GM23338 (cell line): ENCODE results near the gene SLC18B1. TPM values are rescaled to one million over a fixed set of nuclear protein-coding genes. Genes with fewer than 3 reads are reported as not detected.

Source experiments
- ATAC-seq: fragments of 200-7000 bp; cut with Tn5 transposase; 3 replicates; pipeline ENCODE4 v1.9.1; 2020
- DNase-seq: peaks from one replicate; pipeline ENCODE4 v3.0.0-alpha.2; 2015; ENCODE audit warnings: low spot score
- H2AFZ ChIP-seq: fragments of 200-600 bp; sonication (generic); 2 replicates; pipeline ENCODE4 v1.8.0; 2016; ENCODE audit warnings: antibody characterized with exemption, mild to moderate bottlenecking, moderate library complexity
- H3F3A ChIP-seq: fragments of 200-600 bp; sonication (generic); replicated peaks from 2 replicates; pipeline ENCODE4 v1.8.0; 2017; ENCODE audit warnings: antibody characterized with exemption, mixed run types, low read depth
- H3K27ac ChIP-seq: fragments of 200-600 bp; sonication (generic); 2 replicates; pipeline ENCODE4 v1.6.1; 2016; ENCODE audit warnings: low read depth
- H3K27me3 ChIP-seq: fragments of 200-600 bp; sonication (generic); 2 replicates; pipeline ENCODE4 v1.8.0; 2016; ENCODE audit warnings: mild to moderate bottlenecking, mixed run types, moderate library complexity; ENCODE audit not compliant: insufficient read depth
- H3K36me3 ChIP-seq: fragments of 200-600 bp; sonication (generic); 2 replicates; pipeline ENCODE4 v1.8.0; 2016; ENCODE audit warnings: mild to moderate bottlenecking; ENCODE audit not compliant: insufficient read depth
- H3K4me1 ChIP-seq: fragments of 200-600 bp; sonication (generic); 2 replicates; pipeline ENCODE4 v1.8.0; 2016; ENCODE audit warnings: mild to moderate bottlenecking, moderate library complexity; ENCODE audit not compliant: insufficient read depth
- H3K4me2 ChIP-seq: fragments of 200-600 bp; sonication (generic); 2 replicates; pipeline ENCODE4 v1.7.1; 2017; ENCODE audit warnings: mixed run types
- H3K4me3 ChIP-seq: fragments of 200-600 bp; sonication (generic); 2 replicates; pipeline ENCODE4 v1.6.1; 2016; ENCODE audit warnings: mixed run types
- H3K79me2 ChIP-seq: fragments of 200-600 bp; sonication (generic); replicated peaks from 2 replicates; pipeline ENCODE4 v1.8.0; 2017; ENCODE audit warnings: mild to moderate bottlenecking; ENCODE audit not compliant: insufficient read depth
- H3K9me2 ChIP-seq: fragments of 200-600 bp; sonication (generic); 2 replicates; pipeline ENCODE4 v1.8.0; 2017; ENCODE audit not compliant: insufficient read depth
- H4K20me1 ChIP-seq: fragments of 200-600 bp; sonication (generic); replicated peaks from 2 replicates; pipeline ENCODE4 v1.8.0; 2017; ENCODE audit warnings: mild to moderate bottlenecking; ENCODE audit not compliant: insufficient read depth
- H3K27ac Mint-ChIP-seq: 2 replicates; pipeline ENCODE4 v1.8.0; 2020; ENCODE audit warnings: inconsistent platforms, mild to moderate bottlenecking, moderate library complexity, mixed read lengths
- H3K27me3 Mint-ChIP-seq: 3 replicates; pipeline ENCODE4 v1.8.0; 2022; ENCODE audit warnings: low read depth, mild to moderate bottlenecking, moderate library complexity, mixed read lengths, inconsistent platforms; ENCODE audit not compliant: insufficient read depth, poor library complexity
- H3K36me3 Mint-ChIP-seq: 3 replicates; pipeline ENCODE4 v1.8.0; 2021; ENCODE audit warnings: low read depth, mild to moderate bottlenecking, inconsistent platforms, moderate library complexity, mixed read lengths
- H3K4me1 Mint-ChIP-seq: 3 replicates; pipeline ENCODE4 v1.8.0; 2020; ENCODE audit warnings: mild to moderate bottlenecking, inconsistent platforms, mixed read lengths
- H3K4me3 Mint-ChIP-seq: 3 replicates; pipeline ENCODE4 v1.8.0; 2021; ENCODE audit warnings: moderate library complexity, mild to moderate bottlenecking, inconsistent platforms, mixed read lengths
- H3K9me3 Mint-ChIP-seq: 3 replicates; pipeline ENCODE4 v1.8.0; 2020; ENCODE audit warnings: moderate library complexity, mild to moderate bottlenecking, inconsistent platforms, mixed read lengths
- CREB1 ChIP-seq: fragments of 250-450 bp; sonication (Bioruptor Pico); IDR thresholded peaks from 2 replicates; pipeline ENCODE4 v1.5.0; 2020; ENCODE audit warnings: low read depth, mild to moderate bottlenecking, moderate library complexity
- EZH2 ChIP-seq: fragments of 200-600 bp; sonication (generic); IDR thresholded peaks from one replicate; pipeline ENCODE4 v1.8.0; 2017; ENCODE audit warnings: antibody characterized with exemption, mild to moderate bottlenecking, low read depth; ENCODE audit not compliant: unreplicated experiment
- EZH2phosphoT487 ChIP-seq: fragments of 200-600 bp; sonication (generic); IDR thresholded peaks from one replicate; pipeline ENCODE4 v1.8.1; 2018; ENCODE audit warnings: antibody characterized with exemption; ENCODE audit not compliant: unreplicated experiment
- JUNB ChIP-seq: IDR thresholded peaks from one replicate; pipeline ENCODE4 v1.6.1; 2016; ENCODE audit warnings: antibody characterized with exemption; ENCODE audit not compliant: unreplicated experiment
- NANOG ChIP-seq: IDR thresholded peaks from 2 replicates; pipeline ENCODE4 v1.6.1; 2016; ENCODE audit warnings: antibody characterized with exemption, borderline replicate concordance
- POLR2AphosphoS5 ChIP-seq: IDR thresholded peaks from 2 replicates; pipeline ENCODE4 v1.6.1; 2016; ENCODE audit warnings: antibody characterized with exemption, low read depth
- STAT1 ChIP-seq: IDR thresholded peaks from one replicate; pipeline ENCODE4 v1.6.1; 2016; ENCODE audit warnings: antibody characterized with exemption; ENCODE audit not compliant: unreplicated experiment
- ZNF114 ChIP-seq: fragments of 250-450 bp; sonication (Bioruptor Pico); IDR thresholded peaks from 2 replicates; pipeline ENCODE4 v1.5.0; 2020; ENCODE audit warnings: mild to moderate bottlenecking, moderate library complexity
- ZNF331 ChIP-seq: fragments of 250-450 bp; sonication (Bioruptor Pico); IDR thresholded peaks from 2 replicates; pipeline ENCODE4 v1.5.0; 2020; ENCODE audit warnings: low read depth, mild to moderate bottlenecking, moderate library complexity
- polyA plus RNA-seq: library from polyadenylated mRNA; unstranded; fragments of >200 nt; fragmentation: Nextera tagmentation; extraction: Ambion mirVana; gene quantifications from 2 replicates; pipeline ENCODE4 v1.2.1, GENCODE V29; 2016
- total RNA-seq: library from RNA; depleted of rRNA; stranded (reverse); fragments of >200 nt; shearing (Covaris generic); gene quantifications from 2 replicates; pipeline ENCODE4 v1.2.3, GENCODE V29; 2014
- TF ChIP-seq, protein P1 (sequence below), 2 experiments: fragments of 200-600 bp in 1 of 2; sonication (generic) in 1 of 2; conservative IDR thresholded peaks; 2 replicates each; pipeline versions ENCODE4 v1.5.1 to v1.6.1; 2016 to 2017; ENCODE audit warnings: antibody characterized with exemption in 2 of 2, low read depth in 2 of 2, mild to moderate bottlenecking in 2 of 2, moderate library complexity in 1 of 2
- TF ChIP-seq, protein P2 (sequence below): IDR thresholded peaks from one replicate; pipeline ENCODE4 v1.6.1; 2018; ENCODE audit warnings: antibody characterized with exemption; ENCODE audit not compliant: unreplicated experiment
- TF ChIP-seq, protein P3 (sequence below): fragments of 250-450 bp; sonication (Bioruptor Pico); IDR thresholded peaks from 2 replicates; pipeline ENCODE4 v1.5.0; 2020; ENCODE audit warnings: mild to moderate bottlenecking, moderate library complexity
- TF ChIP-seq, protein P4 (sequence below): IDR thresholded peaks from 2 replicates; pipeline ENCODE4 v1.6.1; 2016; ENCODE audit warnings: antibody characterized with exemption

The SLC18B1 gene
- total and polyA plus RNA-seq, 2 experiments from 2014 or later = 26.4 to 37.4 TPM

DNA sequence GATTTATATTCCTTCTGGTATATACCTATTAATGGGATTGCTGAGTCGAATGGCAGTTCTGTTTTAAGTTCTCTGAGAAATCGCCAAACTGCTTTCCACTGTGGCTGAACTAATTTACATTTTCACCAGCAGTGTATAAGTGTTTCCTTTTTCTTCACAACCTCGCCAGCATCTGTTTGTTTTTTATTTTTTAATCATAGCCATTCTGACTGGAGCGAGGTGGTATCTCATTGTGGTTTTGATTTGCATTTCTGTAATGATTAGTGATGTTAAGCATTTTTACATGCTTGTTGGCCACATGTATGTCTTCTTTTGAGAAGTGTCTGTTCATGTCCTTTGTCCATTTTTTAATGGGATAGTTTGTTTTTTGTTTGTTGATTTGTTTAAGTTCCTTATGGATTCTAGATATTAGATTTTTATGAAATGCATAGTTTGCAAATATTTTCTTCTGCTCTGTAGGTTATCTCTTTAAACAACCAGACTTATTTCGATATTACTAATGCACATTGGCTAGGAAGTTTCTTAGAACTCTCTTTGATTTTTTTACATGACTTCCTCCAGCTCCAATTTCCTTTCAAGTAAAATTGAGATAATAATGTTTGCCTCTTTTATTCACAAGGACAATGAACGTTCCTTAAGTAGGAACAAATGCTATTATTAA is 72.4 kb downstream of the SLC18B1 start:
- Mint-ChIP-seq H3K27ac (no peak overlapping the region), H3K4me1 (no peaks in the 10 kb centered on the region; the same call in 1 of the 3 replicates), H3K36me3 (no peaks in the 10 kb centered on the region), H3K27me3 (no peaks in the 10 kb centered on the region), H3K9me3 (no peaks in the 10 kb centered on the region), H3K4me3 (no peak overlapping the region)
- no peaks in the 10 kb centered on the region for H3K27me3 ChIP-seq
- no peaks in the 10 kb centered on the region for H3F3A ChIP-seq
- no peaks in the 10 kb centered on the region for H3K79me2 ChIP-seq
- H3K4me1 ChIP-seq = no peaks in the 10 kb centered on the region
- TF ChIP-seq EZH2phosphoT487 = no peak
- TF ChIP-seq EZH2 = no peak
- TF ChIP-seq, protein P1, sequence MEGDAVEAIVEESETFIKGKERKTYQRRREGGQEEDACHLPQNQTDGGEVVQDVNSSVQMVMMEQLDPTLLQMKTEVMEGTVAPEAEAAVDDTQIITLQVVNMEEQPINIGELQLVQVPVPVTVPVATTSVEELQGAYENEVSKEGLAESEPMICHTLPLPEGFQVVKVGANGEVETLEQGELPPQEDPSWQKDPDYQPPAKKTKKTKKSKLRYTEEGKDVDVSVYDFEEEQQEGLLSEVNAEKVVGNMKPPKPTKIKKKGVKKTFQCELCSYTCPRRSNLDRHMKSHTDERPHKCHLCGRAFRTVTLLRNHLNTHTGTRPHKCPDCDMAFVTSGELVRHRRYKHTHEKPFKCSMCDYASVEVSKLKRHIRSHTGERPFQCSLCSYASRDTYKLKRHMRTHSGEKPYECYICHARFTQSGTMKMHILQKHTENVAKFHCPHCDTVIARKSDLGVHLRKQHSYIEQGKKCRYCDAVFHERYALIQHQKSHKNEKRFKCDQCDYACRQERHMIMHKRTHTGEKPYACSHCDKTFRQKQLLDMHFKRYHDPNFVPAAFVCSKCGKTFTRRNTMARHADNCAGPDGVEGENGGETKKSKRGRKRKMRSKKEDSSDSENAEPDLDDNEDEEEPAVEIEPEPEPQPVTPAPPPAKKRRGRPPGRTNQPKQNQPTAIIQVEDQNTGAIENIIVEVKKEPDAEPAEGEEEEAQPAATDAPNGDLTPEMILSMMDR (conservative IDR thresholded peaks at IDR 0.05; ENCODE audit: low read depth in 2 of 2) = no peak
- no peak for TF ChIP-seq NANOG
- TF ChIP-seq, protein P2, sequence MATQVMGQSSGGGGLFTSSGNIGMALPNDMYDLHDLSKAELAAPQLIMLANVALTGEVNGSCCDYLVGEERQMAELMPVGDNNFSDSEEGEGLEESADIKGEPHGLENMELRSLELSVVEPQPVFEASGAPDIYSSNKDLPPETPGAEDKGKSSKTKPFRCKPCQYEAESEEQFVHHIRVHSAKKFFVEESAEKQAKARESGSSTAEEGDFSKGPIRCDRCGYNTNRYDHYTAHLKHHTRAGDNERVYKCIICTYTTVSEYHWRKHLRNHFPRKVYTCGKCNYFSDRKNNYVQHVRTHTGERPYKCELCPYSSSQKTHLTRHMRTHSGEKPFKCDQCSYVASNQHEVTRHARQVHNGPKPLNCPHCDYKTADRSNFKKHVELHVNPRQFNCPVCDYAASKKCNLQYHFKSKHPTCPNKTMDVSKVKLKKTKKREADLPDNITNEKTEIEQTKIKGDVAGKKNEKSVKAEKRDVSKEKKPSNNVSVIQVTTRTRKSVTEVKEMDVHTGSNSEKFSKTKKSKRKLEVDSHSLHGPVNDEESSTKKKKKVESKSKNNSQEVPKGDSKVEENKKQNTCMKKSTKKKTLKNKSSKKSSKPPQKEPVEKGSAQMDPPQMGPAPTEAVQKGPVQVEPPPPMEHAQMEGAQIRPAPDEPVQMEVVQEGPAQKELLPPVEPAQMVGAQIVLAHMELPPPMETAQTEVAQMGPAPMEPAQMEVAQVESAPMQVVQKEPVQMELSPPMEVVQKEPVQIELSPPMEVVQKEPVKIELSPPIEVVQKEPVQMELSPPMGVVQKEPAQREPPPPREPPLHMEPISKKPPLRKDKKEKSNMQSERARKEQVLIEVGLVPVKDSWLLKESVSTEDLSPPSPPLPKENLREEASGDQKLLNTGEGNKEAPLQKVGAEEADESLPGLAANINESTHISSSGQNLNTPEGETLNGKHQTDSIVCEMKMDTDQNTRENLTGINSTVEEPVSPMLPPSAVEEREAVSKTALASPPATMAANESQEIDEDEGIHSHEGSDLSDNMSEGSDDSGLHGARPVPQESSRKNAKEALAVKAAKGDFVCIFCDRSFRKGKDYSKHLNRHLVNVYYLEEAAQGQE = no peak
- TF ChIP-seq ZNF331 (CRISPR knock-in tag) = no peak
- TF ChIP-seq CREB1 (CRISPR knock-in tag) = no peak
- TF ChIP-seq, protein P3, sequence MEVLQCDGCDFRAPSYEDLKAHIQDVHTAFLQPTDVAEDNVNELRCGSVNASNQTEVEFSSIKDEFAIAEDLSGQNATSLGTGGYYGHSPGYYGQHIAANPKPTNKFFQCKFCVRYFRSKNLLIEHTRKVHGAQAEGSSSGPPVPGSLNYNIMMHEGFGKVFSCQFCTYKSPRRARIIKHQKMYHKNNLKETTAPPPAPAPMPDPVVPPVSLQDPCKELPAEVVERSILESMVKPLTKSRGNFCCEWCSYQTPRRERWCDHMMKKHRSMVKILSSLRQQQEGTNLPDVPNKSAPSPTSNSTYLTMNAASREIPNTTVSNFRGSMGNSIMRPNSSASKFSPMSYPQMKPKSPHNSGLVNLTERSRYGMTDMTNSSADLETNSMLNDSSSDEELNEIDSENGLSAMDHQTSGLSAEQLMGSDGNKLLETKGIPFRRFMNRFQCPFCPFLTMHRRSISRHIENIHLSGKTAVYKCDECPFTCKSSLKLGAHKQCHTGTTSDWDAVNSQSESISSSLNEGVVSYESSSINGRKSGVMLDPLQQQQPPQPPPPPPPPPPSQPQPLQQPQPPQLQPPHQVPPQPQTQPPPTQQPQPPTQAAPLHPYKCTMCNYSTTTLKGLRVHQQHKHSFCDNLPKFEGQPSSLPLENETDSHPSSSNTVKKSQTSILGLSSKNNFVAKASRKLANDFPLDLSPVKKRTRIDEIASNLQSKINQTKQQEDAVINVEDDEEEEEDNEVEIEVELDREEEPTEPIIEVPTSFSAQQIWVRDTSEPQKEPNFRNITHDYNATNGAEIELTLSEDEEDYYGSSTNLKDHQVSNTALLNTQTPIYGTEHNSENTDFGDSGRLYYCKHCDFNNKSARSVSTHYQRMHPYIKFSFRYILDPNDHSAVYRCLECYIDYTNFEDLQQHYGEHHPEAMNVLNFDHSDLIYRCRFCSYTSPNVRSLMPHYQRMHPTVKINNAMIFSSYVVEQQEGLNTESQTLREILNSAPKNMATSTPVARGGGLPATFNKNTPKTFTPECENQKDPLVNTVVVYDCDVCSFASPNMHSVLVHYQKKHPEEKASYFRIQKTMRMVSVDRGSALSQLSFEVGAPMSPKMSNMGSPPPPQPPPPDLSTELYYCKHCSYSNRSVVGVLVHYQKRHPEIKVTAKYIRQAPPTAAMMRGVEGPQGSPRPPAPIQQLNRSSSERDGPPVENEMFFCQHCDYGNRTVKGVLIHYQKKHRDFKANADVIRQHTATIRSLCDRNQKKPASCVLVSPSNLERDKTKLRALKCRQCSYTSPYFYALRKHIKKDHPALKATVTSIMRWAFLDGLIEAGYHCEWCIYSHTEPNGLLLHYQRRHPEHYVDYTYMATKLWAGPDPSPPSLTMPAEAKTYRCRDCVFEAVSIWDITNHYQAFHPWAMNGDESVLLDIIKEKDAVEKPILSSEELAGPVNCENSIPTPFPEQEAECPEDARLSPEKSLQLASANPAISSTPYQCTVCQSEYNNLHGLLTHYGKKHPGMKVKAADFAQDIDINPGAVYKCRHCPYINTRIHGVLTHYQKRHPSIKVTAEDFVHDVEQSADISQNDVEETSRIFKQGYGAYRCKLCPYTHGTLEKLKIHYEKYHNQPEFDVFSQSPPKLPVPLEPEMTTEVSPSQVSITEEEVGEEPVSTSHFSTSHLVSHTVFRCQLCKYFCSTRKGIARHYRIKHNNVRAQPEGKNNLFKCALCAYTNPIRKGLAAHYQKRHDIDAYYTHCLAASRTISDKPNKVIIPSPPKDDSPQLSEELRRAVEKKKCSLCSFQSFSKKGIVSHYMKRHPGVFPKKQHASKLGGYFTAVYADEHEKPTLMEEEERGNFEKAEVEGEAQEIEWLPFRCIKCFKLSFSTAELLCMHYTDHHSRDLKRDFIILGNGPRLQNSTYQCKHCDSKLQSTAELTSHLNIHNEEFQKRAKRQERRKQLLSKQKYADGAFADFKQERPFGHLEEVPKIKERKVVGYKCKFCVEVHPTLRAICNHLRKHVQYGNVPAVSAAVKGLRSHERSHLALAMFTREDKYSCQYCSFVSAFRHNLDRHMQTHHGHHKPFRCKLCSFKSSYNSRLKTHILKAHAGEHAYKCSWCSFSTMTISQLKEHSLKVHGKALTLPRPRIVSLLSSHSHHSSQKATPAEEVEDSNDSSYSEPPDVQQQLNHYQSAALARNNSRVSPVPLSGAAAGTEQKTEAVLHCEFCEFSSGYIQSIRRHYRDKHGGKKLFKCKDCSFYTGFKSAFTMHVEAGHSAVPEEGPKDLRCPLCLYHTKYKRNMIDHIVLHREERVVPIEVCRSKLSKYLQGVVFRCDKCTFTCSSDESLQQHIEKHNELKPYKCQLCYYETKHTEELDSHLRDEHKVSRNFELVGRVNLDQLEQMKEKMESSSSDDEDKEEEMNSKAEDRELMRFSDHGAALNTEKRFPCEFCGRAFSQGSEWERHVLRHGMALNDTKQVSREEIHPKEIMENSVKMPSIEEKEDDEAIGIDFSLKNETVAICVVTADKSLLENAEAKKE (CRISPR knock-in tag) = no peak
- no peak for TF ChIP-seq POLR2AphosphoS5
- TF ChIP-seq, protein P4, sequence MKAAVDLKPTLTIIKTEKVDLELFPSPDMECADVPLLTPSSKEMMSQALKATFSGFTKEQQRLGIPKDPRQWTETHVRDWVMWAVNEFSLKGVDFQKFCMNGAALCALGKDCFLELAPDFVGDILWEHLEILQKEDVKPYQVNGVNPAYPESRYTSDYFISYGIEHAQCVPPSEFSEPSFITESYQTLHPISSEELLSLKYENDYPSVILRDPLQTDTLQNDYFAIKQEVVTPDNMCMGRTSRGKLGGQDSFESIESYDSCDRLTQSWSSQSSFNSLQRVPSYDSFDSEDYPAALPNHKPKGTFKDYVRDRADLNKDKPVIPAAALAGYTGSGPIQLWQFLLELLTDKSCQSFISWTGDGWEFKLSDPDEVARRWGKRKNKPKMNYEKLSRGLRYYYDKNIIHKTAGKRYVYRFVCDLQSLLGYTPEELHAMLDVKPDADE = no peak
- TF ChIP-seq ZNF114 (CRISPR knock-in tag) = no peak
- no peak for TF ChIP-seq STAT1
- no peak for TF ChIP-seq JUNB
- ATAC-seq = no peak
- no peaks in the 10 kb centered on the region for H4K20me1 ChIP-seq
- no peaks in the 10 kb centered on the region for H3K36me3 ChIP-seq
- no peak overlapping the region for H2AFZ ChIP-seq
- H3K4me2 ChIP-seq = no peak overlapping the region
- H3K9me2 ChIP-seq = no peaks in the 10 kb centered on the region
- no peak overlapping the region for H3K4me3 ChIP-seq
- H3K27ac ChIP-seq = no peak overlapping the region
- DNase-seq = no peak
